ENCODE data around the gene CRNKL1. TPM values are rescaled to one million over a fixed set of nuclear protein-coding genes. Genes with fewer than 3 reads are reported as not detected.

The CRNKL1 gene
- total and polyA plus RNA-seq, 4 donors, result 5.0 to 16.2 (median 7.9) TPM

DNA sequence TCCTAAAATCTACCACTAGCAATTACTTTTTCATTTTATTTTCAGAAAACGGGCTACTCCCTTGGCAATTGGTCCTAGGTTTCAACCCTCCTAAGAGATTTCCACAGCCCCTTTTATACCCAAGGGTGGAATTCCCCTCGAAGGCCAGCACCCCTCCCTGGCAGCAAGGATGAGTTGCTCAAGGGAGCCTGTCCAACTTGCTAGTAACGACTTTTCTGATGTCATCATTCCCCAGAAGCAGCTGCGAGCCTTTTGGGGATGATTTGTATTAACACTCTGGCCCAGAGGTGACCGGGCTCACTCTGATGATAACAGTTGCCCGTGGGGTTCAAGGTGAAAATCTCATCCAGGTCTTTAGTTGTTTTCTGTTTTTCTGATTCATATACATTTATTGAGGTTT, 65.8 kb downstream of the CRNKL1 start:
- no peaks in the 10 kb centered on the region for H3K27me3 ChIP-seq (ENCODE audit: control insufficient read depth in 4 of 4, insufficient read depth in 4 of 4, low read length in 3 of 4)
- H3K4me3 ChIP-seq (ENCODE audit: low read depth in 1 of 3, low read length in 3 of 3), result no peak overlapping the region
- peaks cover 0 to 4% (median 2%) of the 10 kb centered on the region in 4 donors for H3K36me3 ChIP-seq (ENCODE audit: control insufficient read depth in 4 of 4, insufficient read depth in 3 of 4, low read depth in 1 of 4, low read length in 3 of 4)
- no peak overlapping the region for H3K27ac ChIP-seq (ENCODE audit: low read depth in 1 of 2, low read length in 2 of 2)
- WGBS, result 72% methylated on average over 6 of the region's 6 CpGs
- DNase-seq (ENCODE audit: low spot score), result no peak
- H3K9me3 ChIP-seq (ENCODE audit: control insufficient read depth in 4 of 4, low read length in 3 of 4), result no peaks in the 10 kb centered on the region
- H3K4me1 ChIP-seq (ENCODE audit: control insufficient read depth in 4 of 4, insufficient read depth in 4 of 4, low read length in 3 of 4), result peaks cover 0 to 2% (median 0%) of the 10 kb centered on the region in 4 donors
- no peak overlapping the region for H3K9ac ChIP-seq (ENCODE audit: low read depth in 1 of 2, low read length in 2 of 2)
- TF ChIP-seq RXRA (IDR thresholded peaks at IDR 0.05) (no peak), SP1 (IDR thresholded peaks at IDR 0.05) (no peak), TAF1 (conservative IDR thresholded peaks at IDR 0.05) (no peak), NR2F2 (IDR thresholded peaks at IDR 0.05) (no peak), GABPA (IDR thresholded peaks at IDR 0.05 in 1 of 2, conservative IDR thresholded peaks at IDR 0.05 in 1 of 2) (no peak), HNF4G (IDR thresholded peaks at IDR 0.05) (no peak), RAD21 (IDR thresholded peaks at IDR 0.05) (no peak), FOXA2 (IDR thresholded peaks at IDR 0.05) (no peak)
- TF ChIP-seq, protein P1, sequence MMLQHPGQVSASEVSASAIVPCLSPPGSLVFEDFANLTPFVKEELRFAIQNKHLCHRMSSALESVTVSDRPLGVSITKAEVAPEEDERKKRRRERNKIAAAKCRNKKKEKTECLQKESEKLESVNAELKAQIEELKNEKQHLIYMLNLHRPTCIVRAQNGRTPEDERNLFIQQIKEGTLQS (IDR thresholded peaks at IDR 0.05), result no peak
- TF ChIP-seq, protein P2, sequence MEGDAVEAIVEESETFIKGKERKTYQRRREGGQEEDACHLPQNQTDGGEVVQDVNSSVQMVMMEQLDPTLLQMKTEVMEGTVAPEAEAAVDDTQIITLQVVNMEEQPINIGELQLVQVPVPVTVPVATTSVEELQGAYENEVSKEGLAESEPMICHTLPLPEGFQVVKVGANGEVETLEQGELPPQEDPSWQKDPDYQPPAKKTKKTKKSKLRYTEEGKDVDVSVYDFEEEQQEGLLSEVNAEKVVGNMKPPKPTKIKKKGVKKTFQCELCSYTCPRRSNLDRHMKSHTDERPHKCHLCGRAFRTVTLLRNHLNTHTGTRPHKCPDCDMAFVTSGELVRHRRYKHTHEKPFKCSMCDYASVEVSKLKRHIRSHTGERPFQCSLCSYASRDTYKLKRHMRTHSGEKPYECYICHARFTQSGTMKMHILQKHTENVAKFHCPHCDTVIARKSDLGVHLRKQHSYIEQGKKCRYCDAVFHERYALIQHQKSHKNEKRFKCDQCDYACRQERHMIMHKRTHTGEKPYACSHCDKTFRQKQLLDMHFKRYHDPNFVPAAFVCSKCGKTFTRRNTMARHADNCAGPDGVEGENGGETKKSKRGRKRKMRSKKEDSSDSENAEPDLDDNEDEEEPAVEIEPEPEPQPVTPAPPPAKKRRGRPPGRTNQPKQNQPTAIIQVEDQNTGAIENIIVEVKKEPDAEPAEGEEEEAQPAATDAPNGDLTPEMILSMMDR (IDR thresholded peaks at IDR 0.05; ENCODE audit: low read depth, low read length, missing input control), result no peak
- TF ChIP-seq, protein P3, sequence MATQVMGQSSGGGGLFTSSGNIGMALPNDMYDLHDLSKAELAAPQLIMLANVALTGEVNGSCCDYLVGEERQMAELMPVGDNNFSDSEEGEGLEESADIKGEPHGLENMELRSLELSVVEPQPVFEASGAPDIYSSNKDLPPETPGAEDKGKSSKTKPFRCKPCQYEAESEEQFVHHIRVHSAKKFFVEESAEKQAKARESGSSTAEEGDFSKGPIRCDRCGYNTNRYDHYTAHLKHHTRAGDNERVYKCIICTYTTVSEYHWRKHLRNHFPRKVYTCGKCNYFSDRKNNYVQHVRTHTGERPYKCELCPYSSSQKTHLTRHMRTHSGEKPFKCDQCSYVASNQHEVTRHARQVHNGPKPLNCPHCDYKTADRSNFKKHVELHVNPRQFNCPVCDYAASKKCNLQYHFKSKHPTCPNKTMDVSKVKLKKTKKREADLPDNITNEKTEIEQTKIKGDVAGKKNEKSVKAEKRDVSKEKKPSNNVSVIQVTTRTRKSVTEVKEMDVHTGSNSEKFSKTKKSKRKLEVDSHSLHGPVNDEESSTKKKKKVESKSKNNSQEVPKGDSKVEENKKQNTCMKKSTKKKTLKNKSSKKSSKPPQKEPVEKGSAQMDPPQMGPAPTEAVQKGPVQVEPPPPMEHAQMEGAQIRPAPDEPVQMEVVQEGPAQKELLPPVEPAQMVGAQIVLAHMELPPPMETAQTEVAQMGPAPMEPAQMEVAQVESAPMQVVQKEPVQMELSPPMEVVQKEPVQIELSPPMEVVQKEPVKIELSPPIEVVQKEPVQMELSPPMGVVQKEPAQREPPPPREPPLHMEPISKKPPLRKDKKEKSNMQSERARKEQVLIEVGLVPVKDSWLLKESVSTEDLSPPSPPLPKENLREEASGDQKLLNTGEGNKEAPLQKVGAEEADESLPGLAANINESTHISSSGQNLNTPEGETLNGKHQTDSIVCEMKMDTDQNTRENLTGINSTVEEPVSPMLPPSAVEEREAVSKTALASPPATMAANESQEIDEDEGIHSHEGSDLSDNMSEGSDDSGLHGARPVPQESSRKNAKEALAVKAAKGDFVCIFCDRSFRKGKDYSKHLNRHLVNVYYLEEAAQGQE (IDR thresholded peaks at IDR 0.05), result no peak
- TF ChIP-seq, protein P4, sequence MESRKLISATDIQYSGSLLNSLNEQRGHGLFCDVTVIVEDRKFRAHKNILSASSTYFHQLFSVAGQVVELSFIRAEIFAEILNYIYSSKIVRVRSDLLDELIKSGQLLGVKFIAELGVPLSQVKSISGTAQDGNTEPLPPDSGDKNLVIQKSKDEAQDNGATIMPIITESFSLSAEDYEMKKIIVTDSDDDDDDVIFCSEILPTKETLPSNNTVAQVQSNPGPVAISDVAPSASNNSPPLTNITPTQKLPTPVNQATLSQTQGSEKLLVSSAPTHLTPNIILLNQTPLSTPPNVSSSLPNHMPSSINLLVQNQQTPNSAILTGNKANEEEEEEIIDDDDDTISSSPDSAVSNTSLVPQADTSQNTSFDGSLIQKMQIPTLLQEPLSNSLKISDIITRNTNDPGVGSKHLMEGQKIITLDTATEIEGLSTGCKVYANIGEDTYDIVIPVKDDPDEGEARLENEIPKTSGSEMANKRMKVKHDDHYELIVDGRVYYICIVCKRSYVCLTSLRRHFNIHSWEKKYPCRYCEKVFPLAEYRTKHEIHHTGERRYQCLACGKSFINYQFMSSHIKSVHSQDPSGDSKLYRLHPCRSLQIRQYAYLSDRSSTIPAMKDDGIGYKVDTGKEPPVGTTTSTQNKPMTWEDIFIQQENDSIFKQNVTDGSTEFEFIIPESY (IDR thresholded peaks at IDR 0.05), result no peak
- TF ChIP-seq, protein P5, sequence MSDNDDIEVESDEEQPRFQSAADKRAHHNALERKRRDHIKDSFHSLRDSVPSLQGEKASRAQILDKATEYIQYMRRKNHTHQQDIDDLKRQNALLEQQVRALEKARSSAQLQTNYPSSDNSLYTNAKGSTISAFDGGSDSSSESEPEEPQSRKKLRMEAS (IDR thresholded peaks at IDR 0.05), result no peak

Other genes with a start within 250 kb of the CRNKL1 start
- gene NAA20, start 35.1 kb downstream of the CRNKL1 start, total RNA-seq, result 10 to 100 TPM; 26.8 to 28.4 TPM
- 10 to 100 TPM; 50.1 to 75.6 TPM for gene NAA20, start 35.1 kb downstream of the CRNKL1 start, polyA plus RNA-seq
- under 1 TPM in 1 of 2 donors, not detected in 1; 0.05 TPM for gene CFAP61, start 66 bp upstream of the CRNKL1 start, total RNA-seq
- not detected for gene CFAP61, start 66 bp upstream of the CRNKL1 start, polyA plus RNA-seq